Loucy (cell line): ENCODE measurements around the gene ADAMTS12.

Experiments
- EZH2phosphoT487 ChIP-seq: fragments of 200-600 bp; IDR thresholded peaks from 2 replicates; pipeline ENCODE4 v1.6.1; 2018; ENCODE audit warnings: antibody characterized with exemption, mild to moderate bottlenecking, moderate library complexity, borderline replicate concordance
- TF ChIP-seq, protein P1 (sequence below): fragments of 200-600 bp; sonication (generic); conservative IDR thresholded peaks from 2 replicates; pipeline ENCODE4 v1.5.1; 2014; ENCODE audit warnings: mild to moderate bottlenecking, antibody characterized with exemption, low read length

DNA sequence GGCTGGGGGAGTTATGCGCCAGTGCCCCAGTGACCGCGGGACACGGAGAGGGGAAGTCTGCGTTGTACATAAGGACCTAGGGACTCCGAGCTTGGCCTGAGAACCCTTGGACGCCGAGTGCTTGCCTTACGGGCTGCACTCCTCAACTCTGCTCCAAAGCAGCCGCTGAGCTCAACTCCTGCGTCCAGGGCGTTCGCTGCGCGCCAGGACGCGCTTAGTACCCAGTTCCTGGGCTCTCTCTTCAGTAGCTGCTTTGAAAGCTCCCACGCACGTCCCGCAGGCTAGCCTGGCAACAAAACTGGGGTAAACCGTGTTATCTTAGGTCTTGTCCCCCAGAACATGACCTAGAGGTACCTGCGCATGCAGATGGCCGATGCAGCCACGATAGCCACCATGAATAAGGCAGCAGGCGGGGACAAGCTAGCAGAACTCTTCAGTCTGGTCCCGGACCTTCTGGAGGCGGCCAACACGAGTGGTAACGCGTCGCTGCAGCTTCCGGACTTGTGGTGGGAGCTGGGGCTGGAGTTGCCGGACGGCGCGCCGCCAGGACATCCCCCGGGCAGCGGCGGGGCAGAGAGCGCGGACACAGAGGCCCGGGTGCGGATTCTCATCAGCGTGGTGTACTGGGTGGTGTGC is 44.7 kb upstream of the ADAMTS12 start, which contains the start of gene RXFP3:
- TF ChIP-seq, protein P1, sequence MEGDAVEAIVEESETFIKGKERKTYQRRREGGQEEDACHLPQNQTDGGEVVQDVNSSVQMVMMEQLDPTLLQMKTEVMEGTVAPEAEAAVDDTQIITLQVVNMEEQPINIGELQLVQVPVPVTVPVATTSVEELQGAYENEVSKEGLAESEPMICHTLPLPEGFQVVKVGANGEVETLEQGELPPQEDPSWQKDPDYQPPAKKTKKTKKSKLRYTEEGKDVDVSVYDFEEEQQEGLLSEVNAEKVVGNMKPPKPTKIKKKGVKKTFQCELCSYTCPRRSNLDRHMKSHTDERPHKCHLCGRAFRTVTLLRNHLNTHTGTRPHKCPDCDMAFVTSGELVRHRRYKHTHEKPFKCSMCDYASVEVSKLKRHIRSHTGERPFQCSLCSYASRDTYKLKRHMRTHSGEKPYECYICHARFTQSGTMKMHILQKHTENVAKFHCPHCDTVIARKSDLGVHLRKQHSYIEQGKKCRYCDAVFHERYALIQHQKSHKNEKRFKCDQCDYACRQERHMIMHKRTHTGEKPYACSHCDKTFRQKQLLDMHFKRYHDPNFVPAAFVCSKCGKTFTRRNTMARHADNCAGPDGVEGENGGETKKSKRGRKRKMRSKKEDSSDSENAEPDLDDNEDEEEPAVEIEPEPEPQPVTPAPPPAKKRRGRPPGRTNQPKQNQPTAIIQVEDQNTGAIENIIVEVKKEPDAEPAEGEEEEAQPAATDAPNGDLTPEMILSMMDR = no peak
- TF ChIP-seq EZH2phosphoT487 = no peak
